Muscle layer of duodenum (tissue), 2 donors: ENCODE data around the gene MRPL41.
"Not testable (repeated sequence)": the region's sequence is repeated elsewhere in the genome, so short reads cannot be mapped to it uniquely, and the experiment has no call there.

Experiments used
- H3K27ac ChIP-seq: one replicate; pipeline ENCODE4 v1.7.0; 2013; ENCODE audit warnings: mild to moderate bottlenecking, low read length
- H3K27me3 ChIP-seq: one replicate; pipeline ENCODE4 v1.7.0; 2013; ENCODE audit warnings: low read depth, mild to moderate bottlenecking, control low read depth, low read length
- H3K36me3 ChIP-seq, 2 donors: one replicate each; pipeline ENCODE4 v1.7.0; 2013; ENCODE audit warnings: low read length in 2 of 2, control low read depth in 1 of 2, mild to moderate bottlenecking in 1 of 2; ENCODE audit not compliant: insufficient read depth in 2 of 2, control insufficient read depth in 1 of 2
- H3K4me1 ChIP-seq, 2 donors: one replicate each; pipeline ENCODE4 v1.7.0; 2013; ENCODE audit warnings: low read length in 2 of 2, mild to moderate bottlenecking in 2 of 2, control low read depth in 1 of 2, moderate library complexity in 1 of 2; ENCODE audit not compliant: insufficient read depth in 2 of 2, control insufficient read depth in 1 of 2
- H3K4me3 ChIP-seq, 2 donors: one replicate each; pipeline ENCODE4 v1.7.0; 2013; ENCODE audit warnings: low read length in 2 of 2, low read depth in 1 of 2, mild to moderate bottlenecking in 1 of 2
- H3K9me3 ChIP-seq, 2 donors: one replicate each; pipeline ENCODE4 v1.7.0; 2013; ENCODE audit warnings: low read length in 2 of 2, control low read depth in 1 of 2, mild to moderate bottlenecking in 1 of 2; ENCODE audit not compliant: control insufficient read depth in 1 of 2
- donor health status: healthy.

Gene MRPL41

DNA sequence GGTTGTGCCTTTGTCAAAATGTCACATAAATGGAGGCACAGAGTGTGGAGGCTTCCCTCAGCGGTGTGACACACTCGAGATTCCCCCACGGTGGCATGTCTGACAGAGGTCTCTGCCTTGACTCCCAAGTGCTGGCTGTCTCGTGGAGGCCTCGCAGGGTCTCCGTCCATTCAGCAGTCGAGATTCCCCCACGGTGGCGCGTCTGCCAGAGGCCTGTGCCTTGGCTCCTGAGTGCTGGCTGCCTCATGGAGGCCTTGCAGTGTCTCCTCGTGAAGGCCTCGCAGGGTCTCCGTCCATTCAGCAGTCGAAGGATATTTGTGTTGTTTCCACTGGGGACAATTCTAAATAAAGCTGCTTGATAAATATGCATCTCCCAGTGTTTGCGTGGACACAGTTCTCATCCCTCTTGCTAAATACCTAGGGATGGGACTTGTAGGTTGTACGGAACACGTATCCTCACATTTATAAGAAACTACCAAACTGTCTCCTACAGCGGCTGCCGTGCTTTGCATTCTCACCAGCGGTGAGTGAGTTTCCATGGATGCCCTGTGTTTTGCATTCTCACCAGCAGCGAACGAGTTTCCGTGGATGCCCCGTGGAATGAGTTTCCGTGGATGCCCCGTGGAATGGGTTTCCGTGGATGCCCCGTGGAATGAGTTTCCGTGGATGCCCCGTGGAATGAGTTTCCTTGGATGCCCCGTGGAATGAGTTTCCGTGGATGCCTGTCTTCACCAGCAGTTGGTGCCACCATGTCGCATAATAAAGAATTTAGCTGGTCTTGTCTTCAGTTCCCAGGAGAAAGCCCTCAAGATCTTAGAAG lies 27.3 kb upstream of the MRPL41 start:
- H3K9me3 ChIP-seq, result no peaks in the 10 kb centered on the region
- no peaks in the 10 kb centered on the region for H3K36me3 ChIP-seq
- no peaks in the 10 kb centered on the region for H3K4me1 ChIP-seq
- no peaks in the 10 kb centered on the region for H3K27me3 ChIP-seq
- no peak overlapping the region for H3K4me3 ChIP-seq
- H3K27ac ChIP-seq, result no peak overlapping the region

DNA sequence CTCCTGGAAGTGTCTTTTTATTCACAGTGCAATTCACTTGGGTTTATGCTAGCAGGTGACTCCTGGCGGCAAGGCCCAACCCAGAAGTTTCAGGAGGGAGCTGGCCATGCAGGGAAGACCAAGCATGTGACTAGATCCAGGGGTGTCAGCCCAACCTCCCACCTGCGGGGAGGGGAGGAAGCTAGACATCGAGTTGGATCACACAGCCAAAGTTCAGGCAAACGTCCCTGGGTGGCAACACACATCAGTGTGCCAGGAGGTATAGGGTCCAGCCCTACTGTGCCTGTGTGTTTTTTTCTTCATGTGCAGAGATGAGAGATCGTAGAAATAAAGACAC lies 26.7 kb upstream of the MRPL41 start:
- Histone ChIP-seq H3K4me1 (no peaks in the 10 kb centered on the region), H3K27me3 (no peaks in the 10 kb centered on the region), H3K9me3 (no peaks in the 10 kb centered on the region), H3K4me3 (no peak overlapping the region), H3K27ac (no peak overlapping the region), H3K36me3 (no peaks in the 10 kb centered on the region)

DNA sequence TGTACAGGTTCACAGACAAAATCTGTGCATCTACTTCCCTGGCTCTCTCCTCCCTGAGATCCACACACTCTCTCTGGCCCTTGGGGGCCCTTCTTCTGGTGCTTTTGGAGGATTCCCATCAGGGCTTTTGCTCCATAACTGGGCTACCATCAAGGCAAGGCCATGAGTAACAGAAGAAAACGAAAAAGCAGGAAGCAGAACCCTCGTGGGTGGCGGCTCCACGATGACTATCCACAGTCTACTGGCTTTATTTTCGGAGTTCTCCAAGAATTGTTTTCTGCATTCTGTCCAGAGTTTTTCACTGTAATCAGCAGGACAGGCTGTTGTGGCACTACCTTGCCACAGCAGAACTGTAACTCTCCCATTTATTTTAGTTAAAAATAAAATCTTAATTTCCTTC lies 21.3 kb upstream of the MRPL41 start:
- Histone ChIP-seq H3K9me3 (no peaks in the 10 kb centered on the region), H3K36me3 (no peaks in the 10 kb centered on the region), H3K4me3 (no peak overlapping the region), H3K27ac (no peak overlapping the region), H3K4me1 (peaks cover 7% of the 10 kb centered on the region in 2 donors), H3K27me3 (no peaks in the 10 kb centered on the region)

DNA sequence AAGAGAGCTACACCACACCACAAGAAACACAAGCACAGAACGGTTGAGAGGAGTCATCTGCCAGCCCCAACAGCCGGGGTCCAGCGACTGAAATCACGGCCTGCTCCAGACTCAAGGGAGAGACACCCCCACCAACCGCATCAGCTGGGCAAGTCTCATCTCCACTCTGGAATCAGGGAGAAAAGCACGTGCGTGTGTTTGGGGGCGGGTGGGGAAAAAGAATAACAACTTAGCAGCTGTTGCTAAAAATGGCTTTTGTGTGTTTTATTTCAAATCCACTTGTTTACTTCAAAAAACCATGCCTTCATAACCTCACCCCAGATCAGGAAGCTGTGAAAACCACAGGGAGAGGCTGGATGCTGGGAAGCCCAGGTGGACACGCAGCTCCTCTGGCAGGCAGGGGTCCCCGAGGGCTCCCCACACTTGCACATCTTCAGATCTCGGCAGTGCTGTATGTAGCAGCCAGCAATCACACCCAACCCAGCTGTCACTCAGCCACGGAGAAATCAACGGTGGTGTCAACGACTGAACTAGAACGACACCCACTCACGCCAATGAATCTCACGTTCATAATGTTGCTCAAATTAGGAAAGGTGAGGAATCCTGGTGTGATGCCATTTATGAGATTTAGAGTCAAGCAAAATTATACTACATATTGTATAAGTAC lies 20.4 kb upstream of the MRPL41 start:
- no peaks in the 10 kb centered on the region for H3K27me3 ChIP-seq
- H3K4me1 ChIP-seq, result peaks cover 7% of the 10 kb centered on the region in 2 donors
- H3K27ac ChIP-seq, result no peak overlapping the region
- H3K9me3 ChIP-seq, result no peaks in the 10 kb centered on the region
- no peaks in the 10 kb centered on the region for H3K36me3 ChIP-seq
- H3K4me3 ChIP-seq, result no peak overlapping the region

DNA sequence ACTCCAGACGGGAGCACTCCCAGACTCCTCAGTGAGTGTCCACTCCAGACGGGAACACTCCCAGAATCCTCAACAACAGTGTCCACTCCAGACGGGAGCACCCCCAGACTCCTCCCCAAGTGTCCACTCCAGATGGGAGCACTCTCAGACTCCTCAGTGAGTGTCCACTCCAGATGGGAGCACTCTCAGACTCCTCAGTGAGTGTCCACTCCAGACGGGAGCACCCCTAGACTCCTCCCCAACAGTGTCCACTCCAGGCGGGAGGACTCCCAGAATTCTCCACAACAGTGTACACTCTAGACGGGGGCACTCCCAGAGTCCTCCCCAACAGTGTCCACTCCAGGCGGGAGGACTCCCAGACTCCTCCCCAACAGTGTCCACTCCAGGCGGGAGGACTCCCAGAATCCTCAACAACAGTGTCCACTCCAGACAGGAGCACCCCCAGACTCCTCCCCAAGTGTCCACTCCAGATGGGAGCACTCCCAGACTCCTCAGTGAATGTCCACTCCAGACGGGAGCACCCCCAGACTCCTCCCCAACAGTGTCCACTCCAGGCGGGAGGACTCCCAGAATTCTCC lies 18.7 kb upstream of the MRPL41 start:
- H3K9me3 ChIP-seq, H3K4me1 ChIP-seq, H3K36me3 ChIP-seq, H3K4me3 ChIP-seq, H3K27ac ChIP-seq, H3K27me3 ChIP-seq: not testable (repeated sequence)

DNA sequence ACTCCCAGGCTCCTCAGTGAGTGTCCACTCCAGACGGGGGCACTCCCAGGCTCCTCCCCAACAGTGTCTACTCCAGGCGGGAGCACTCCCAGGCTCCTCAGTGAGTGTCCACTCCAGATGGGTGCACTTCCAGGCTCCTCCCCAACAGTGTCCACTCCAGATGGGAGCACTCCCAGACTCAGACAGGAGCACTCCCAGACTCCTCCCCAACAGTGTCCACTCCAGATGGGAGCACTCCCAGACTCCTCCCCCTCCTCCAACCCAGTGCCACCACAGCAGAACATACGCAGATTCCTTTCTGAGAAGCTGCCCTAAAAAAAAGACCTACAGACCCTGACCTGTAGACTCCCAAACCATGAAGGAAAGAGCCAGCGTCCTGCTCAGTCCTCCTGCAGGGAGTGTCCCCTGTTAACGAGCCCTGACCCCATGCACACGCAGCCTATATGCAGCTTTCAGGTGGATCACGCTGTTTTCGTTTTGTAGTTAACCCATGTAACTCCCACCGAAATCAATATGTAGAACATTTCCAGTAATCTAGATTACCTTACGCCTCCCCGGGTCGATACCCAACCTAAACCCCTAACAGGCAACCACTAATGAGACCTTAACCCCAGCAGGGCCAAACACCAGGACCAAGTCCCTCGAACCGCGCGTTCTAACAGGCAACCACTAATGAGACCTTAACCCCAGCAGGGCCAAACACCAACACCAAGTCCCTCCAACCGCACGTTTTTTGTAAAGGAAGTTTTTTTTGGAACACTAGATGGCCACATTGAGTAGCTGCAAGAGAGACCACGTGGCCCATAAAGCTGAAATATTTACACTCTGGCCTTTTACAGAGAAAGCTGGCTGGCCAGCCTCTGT lies 17.2 kb upstream of the MRPL41 start:
- Histone ChIP-seq H3K36me3 (peaks cover 0 to 13% of the 10 kb centered on the region in 2 donors), H3K27me3 (no peaks in the 10 kb centered on the region), H3K4me3 (no peak overlapping the region), H3K9me3 (no peaks in the 10 kb centered on the region), H3K27ac (no peak overlapping the region), H3K4me1 (peaks cover 7% of the 10 kb centered on the region in 2 donors)

DNA sequence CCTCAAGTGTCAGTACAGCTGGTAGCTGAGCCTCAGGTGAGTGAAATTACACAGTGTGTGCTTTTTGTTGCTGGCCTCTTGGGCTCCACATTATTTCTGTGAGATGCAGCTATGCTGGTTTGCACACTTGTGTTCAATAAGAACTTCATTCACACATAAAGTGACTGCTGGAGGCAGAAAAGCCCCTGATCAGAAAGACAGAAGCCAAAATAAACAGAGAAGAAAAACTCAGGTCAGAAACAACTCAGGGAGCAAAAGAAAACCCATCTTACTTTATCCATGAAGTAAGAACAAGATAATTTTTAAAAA lies 16.6 kb upstream of the MRPL41 start:
- H3K27me3 ChIP-seq, result no peaks in the 10 kb centered on the region
- no peak overlapping the region for H3K4me3 ChIP-seq
- H3K4me1 ChIP-seq, result peaks cover 7% of the 10 kb centered on the region in 2 donors
- H3K36me3 ChIP-seq, result peaks cover 0 to 15% of the 10 kb centered on the region in 2 donors
- no peaks in the 10 kb centered on the region for H3K9me3 ChIP-seq
- H3K27ac ChIP-seq, result no peak overlapping the region

DNA sequence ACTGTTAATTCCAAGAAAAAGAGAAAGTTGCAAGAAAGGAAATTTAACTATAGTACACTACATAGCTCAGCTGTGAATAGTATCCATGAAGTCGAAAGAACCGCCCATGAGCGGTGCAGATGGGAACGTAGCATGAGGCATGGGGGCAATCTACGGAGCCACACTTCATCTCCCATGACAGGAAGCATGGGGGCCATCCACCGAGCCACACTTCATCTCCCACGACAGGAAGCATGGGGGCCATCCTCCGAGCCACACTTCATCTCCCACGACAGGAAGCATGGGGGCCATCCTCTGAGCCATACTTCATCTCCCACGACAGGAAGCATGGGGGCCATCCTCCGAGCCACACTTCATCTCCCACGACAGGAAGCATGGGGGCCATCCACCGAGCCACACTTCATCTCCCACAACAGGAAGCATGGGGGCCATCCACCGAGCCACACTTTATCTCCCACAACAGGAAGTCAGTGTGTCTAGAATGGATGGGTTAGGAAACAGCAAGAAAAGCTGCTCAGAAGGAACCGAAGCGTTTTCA lies 15.0 kb upstream of the MRPL41 start:
- not testable (repeated sequence) for H3K27ac ChIP-seq, H3K9me3 ChIP-seq, H3K4me3 ChIP-seq, H3K4me1 ChIP-seq, H3K27me3 ChIP-seq
- H3K36me3 ChIP-seq, result peaks cover 0 to 25% of the 10 kb centered on the region in 2 donors

DNA sequence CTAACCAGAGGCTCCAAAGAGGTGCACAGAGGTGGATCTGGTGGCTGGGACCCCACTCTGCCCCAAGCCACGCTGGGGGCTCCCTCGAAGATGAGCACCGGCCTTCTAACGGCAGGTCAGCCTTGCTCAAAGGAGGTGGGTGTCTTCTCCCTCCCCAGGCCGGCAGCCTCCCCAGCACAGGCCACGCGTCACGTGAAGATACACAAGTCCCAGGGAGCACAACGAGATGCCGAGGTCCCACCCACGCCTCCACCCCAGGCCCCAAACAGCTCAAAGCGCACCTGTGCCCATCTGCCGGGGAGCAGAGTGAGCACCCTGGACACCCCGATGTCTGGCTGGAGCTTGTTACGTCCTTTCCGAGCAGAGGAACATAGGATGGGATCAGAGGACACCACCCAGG lies 13.6 kb upstream of the MRPL41 start:
- no peak overlapping the region for H3K4me3 ChIP-seq
- H3K27ac ChIP-seq, result no peak overlapping the region
- H3K27me3 ChIP-seq, result no peaks in the 10 kb centered on the region
- H3K4me1 ChIP-seq, result peaks cover 7% of the 10 kb centered on the region in 2 donors
- no peaks in the 10 kb centered on the region for H3K9me3 ChIP-seq
- H3K36me3 ChIP-seq, result peaks cover 0 to 30% of the 10 kb centered on the region in 2 donors

DNA sequence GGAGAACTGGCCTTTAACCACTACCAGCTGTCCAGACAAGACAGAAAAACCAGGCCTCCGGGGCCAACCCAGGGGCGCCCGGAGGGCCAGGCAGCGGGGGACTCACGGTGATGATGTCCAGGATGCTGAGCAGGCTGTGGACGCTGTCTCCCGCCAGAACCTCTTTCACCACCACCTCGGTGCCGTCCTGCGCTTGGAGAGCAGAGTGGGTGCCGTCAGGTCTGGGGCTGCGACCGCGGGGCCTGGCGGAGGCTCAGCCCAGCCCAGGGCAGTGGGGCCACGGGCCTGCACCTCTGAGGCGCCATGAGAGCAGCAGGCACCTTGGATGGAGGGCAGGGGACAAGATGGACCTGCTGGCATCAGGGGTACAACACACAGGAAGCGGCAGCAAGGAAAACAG lies 11.1 kb upstream of the MRPL41 start:
- Histone ChIP-seq H3K9me3 (no peaks in the 10 kb centered on the region), H3K4me3 (no peak overlapping the region), H3K4me1 (no peaks in the 10 kb centered on the region), H3K36me3 (peaks cover 0 to 30% of the 10 kb centered on the region in 2 donors), H3K27me3 (no peaks in the 10 kb centered on the region), H3K27ac (no peak overlapping the region)

DNA sequence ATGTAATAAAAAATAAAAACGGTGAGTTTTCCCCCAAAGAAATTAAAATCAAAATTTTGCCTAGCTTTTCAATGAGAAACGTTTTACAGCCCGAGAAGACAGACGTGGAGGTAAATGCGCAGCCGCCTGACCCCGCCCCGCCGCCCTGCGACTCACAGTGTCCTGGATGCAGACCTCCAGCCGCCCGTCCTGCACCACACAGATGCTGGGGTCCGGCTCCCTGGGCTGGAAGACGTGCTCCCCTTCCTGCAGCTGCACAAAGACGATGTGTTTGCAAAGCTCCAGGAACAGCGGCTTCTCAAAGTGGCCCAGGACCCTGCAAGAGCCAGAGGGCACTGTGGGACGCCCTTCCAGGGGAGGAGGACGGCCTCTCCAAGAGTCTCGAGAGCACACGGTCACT lies 9.2 kb upstream of the MRPL41 start:
- H3K9me3 ChIP-seq, result no peaks in the 10 kb centered on the region
- peaks cover 0 to 26% of the 10 kb centered on the region in 2 donors for H3K36me3 ChIP-seq
- no peak overlapping the region for H3K27ac ChIP-seq
- H3K4me3 ChIP-seq, result no peak overlapping the region
- no peaks in the 10 kb centered on the region for H3K27me3 ChIP-seq
- H3K4me1 ChIP-seq, result no peaks in the 10 kb centered on the region
